ENCODE measurements around the gene FXYD1.
"Not testable (repeated sequence)": the region's sequence is repeated elsewhere in the genome, so short reads cannot be mapped to it uniquely, and the experiment has no call there.

FXYD1 gene

DNA sequence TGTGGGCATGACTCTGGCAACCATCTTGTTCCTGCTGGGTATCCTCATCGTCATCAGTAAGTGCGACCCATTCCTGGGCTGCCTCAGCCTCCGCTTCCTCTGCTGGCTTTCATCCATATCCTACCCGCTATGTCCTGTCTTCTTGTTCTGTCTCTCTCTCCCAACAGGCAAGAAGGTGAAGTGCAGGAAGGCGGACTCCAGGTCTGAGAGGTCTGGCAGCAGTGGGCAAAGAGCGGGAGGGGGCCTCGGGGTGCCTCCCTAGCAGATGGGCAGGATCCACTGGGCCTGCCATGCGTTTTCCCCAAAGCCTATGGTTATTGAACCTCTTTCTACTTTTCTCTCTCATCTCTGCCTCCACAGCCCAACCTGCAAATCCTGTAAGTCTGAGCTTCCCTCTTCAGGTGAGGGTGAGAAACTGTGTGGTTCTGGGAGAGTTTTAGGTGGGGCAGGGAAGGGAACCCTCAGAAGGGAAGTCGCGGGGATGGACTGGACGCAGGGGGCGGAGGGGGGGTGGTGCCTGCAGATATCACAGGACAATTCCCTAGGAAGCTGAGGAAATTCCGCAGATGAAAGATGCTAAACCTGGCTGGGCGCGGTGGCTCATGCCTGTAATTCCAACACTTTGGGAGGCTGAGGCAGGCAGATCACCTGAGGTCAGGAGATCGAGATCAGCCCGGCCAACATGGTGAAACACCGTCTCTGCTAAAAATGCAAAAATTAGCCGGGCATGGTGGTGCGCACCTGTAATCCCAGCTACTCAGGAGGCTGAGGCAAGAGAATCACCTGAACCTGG, 12.8 kb downstream of the FXYD1 start:
- Mint-ChIP-seq H3K27ac (no peak overlapping the region), H3K4me1 (ENCODE audit: low read depth) (peaks cover 71% of the 10 kb centered on the region), H3K27me3 (peaks cover 14% of the 10 kb centered on the region), H3K4me3 (no peak overlapping the region), H3K36me3 (ENCODE audit: low read depth) (peaks cover 19% of the 10 kb centered on the region), H3K9me3 (no peaks in the 10 kb centered on the region)
- intact Hi-C loops (cut with micrococcal nuclease) = loop anchor here (5.0 to 10.0 kb wide), 2 partner anchors 53 to 116 kb away; partner anchors contain the start of gene USF2

- not testable (repeated sequence) for H3K9me3 Mint-ChIP-seq
- Mint-ChIP-seq H3K36me3 (ENCODE audit: low read depth) (peaks cover 35% of the 10 kb centered on the region), H3K4me3 (peak overlapping the region; percentile 35), H3K4me1 (ENCODE audit: low read depth) (peaks cover 62% of the 10 kb centered on the region), H3K27me3 (peaks cover 14% of the 10 kb centered on the region), H3K27ac (peak overlapping the region; percentile 98)
- intact Hi-C loops (cut with micrococcal nuclease) = loop anchor here (5.0 to 10.0 kb wide), 2 partner anchors 52 to 114 kb away; partner anchors contain the start of gene USF2
Observed at GRCh38 chr19:35153129-35153522, 14.5 kb downstream of the FXYD1 start.

DNA sequence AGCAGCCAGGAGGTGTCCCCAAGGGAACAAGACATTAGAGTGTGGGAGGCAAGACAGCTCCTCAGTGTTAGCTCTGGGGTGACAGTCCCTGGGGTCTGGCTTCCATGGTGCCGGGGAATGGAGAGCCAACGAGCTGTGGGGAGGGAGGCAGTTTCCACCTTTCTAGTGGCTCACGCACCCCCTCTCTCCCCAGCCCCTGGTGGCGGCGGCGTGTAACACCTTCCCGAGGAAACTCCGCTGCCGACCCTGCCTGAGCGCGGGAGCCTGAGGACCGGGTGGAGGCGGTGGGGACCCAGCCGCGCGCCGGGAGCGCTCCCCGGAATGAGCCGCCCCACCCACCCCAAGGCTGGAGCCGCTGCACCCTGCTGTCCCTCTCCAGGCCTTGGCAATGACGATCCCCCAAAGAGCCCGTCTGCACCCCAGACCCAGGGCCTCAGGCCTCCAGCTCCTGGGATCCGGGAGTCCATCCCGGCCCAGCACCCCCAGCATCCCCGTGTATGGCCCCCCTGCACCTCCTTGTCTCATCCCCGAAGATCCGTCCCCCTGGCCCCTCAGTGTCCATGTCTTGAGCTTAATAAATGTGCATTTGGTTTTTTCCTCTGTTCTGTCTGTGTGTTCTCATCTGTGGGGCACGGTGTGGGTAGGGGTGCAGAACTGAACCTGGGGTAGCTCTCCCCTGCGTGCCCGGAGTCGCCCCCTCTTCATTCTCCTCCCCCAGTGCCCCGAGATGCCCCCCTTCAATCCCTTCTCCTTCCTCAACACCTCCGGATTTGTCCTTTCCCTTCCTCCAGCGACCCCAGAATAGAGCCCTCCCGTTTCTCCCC, 15.3 kb downstream of the FXYD1 start:
- peaks cover 43% of the 10 kb centered on the region for H3K36me3 Mint-ChIP-seq (ENCODE audit: low read depth)
- intact Hi-C loops (cut with micrococcal nuclease) = loop anchor here (5.0 to 10.0 kb wide), 2 partner anchors 51 to 113 kb away; partner anchors contain the start of gene USF2
- peaks cover 14% of the 10 kb centered on the region for H3K27me3 Mint-ChIP-seq

DNA sequence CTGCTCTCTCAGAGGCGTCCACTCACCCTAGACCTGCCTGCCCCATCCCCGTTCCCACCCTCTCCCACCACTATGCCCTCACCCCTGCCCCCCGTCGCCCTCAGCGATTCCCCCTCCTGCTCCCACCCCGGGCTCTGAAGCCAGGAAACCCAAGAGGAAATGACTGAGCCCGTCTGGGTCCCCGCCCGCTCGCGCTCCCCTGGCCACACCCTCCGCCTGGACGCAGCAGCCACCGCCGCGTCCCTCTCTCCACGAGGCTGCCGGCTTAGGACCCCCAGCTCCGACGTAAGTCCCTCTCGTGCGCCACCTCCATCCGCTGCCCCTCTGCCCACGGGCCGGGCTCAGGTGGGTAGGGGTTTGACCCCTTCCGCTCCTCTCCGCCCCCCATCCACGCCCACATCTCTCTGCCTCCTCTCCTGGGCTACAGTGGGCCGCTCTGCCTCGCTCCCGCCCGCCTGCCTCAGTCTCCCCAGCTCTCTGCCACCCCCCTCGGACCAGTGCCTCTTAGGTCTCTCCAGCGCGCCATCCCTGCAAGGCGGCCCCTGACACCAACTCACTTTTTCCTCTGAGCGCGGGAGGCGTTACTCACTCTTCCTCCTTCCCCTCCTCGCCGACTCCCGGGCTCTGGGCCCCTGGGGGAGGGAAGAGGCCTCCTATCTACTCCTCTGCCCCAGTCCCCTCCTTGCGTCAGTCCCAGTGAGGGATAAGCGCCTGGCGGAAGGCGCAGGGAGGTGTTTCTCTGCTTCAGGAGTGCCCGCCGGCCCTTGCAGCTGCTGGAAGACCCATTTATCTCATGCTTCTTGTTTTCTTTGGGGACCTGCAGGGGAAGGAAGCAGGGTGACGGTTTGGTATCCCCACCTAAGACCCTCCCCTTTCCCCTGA, 16.1 kb downstream of the FXYD1 start, which contains the start of gene FXYD5:
FXYD5 (plus strand) TSS at position 211 of the 882 bp plus-strand sequence. CDS start 816 bp downstream, outside the sequence.
- peaks cover 62% of the 10 kb centered on the region for H3K4me1 Mint-ChIP-seq (ENCODE audit: low read depth)
- peaks cover 51% of the 10 kb centered on the region for H3K36me3 Mint-ChIP-seq (ENCODE audit: low read depth)
- intact Hi-C loops (cut with micrococcal nuclease) = loop anchor here (5.0 to 10.0 kb wide), 2 partner anchors 50 to 113 kb away; partner anchors contain the start of gene USF2

More for the DNA sequence above, 15.3 kb downstream of the FXYD1 start:
- Mint-ChIP-seq H3K27ac (peak overlapping the region; percentile 98), H3K4me3 (peak overlapping the region; percentile 100), H3K9me3 (no peaks in the 10 kb centered on the region), H3K4me1 (ENCODE audit: low read depth) (peaks cover 62% of the 10 kb centered on the region)

DNA sequence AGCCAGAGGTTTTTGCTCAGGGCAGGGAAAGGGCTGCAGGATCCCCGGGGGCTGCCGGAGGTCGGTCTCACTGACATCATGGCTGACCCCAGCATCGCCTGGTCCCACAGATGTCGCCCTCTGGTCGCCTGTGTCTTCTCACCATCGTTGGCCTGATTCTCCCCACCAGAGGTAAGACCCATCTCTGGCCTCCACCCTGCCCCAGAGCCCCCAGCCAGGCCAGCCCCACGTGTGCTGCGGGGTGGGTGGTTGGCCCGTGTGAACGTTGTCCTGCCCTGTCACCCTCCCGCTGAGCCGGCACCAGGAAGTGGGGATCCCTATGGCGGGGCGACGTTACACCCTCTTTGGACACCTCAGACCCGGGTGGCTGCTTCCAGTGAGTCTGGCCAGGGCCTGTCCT, 16.8 kb downstream of the FXYD1 start:
- peaks cover 14% of the 10 kb centered on the region for H3K27me3 Mint-ChIP-seq
- H3K27ac Mint-ChIP-seq = peak overlapping the region; percentile 98
- peaks cover 58% of the 10 kb centered on the region for H3K36me3 Mint-ChIP-seq (ENCODE audit: low read depth)

More for the DNA sequence above, 16.1 kb downstream of the FXYD1 start, which contains the start of gene FXYD5:
- Mint-ChIP-seq H3K27me3 (peaks cover 14% of the 10 kb centered on the region), H3K9me3 (no peaks in the 10 kb centered on the region), H3K4me3 (peak within 1 kb of the TSS; percentile 100), H3K27ac (peak within 1 kb of the TSS; percentile 98)

DNA sequence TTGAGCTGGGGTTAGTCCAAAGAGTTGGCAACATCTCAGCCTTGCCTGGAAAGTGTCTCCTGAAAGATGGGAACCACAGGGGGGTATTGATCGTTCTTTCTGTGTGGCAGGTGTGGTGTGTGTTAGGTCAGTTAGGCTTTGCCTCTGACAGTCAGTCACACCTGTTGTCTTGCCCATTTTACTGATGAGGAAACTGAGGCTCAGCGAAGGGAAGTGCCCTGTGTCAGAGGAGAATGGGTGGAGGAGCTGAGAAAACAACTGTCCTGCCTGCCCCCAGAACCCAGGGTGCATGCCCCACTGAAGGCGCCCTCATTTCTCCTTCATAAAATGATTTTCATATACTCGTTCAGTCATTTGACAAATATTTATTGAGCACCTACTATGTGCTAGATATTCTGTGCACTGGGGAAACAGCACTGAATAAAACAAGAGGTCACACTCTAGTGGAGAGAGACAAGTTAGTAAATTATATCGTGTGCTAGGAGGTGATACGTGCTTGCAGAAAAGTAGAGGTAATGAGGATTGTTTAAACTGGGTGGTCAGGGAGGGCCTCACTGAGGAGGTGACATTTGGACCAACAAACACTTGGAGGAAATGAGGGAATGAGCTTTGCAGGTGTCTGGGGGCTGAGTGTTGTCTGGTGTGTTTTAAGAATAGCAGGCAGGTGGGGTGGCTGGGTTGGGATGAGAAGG, 17.5 kb downstream of the FXYD1 start:
- Mint-ChIP-seq H3K27ac (peak overlapping the region; percentile 98), H3K4me3 (peak overlapping the region; percentile 100), H3K9me3 (peaks cover 3% of the 10 kb centered on the region), H3K27me3 (peaks cover 14% of the 10 kb centered on the region), H3K4me1 (ENCODE audit: low read depth) (peaks cover 54% of the 10 kb centered on the region), H3K36me3 (ENCODE audit: low read depth) (peaks cover 65% of the 10 kb centered on the region)
- intact Hi-C loops (cut with micrococcal nuclease) = loop anchor here (10.0 kb wide), 1 partner anchor 49 kb away; no protein-coding TSS in a partner anchor

More for the DNA sequence above, 16.8 kb downstream of the FXYD1 start:
- intact Hi-C loops (cut with micrococcal nuclease) = loop anchor here (10.0 kb wide), 1 partner anchor 49 kb away; no protein-coding TSS in a partner anchor
- Mint-ChIP-seq H3K9me3 (no peaks in the 10 kb centered on the region), H3K4me1 (ENCODE audit: low read depth) (peaks cover 58% of the 10 kb centered on the region), H3K4me3 (peak overlapping the region; percentile 100)

- intact Hi-C loops (cut with micrococcal nuclease) = loop anchor here (10.0 kb wide), 1 partner anchor 48 kb away; no protein-coding TSS in a partner anchor
- H3K9me3 Mint-ChIP-seq = peaks cover 8% of the 10 kb centered on the region
- peaks cover 12% of the 10 kb centered on the region for H3K27me3 Mint-ChIP-seq
- H3K36me3 Mint-ChIP-seq (ENCODE audit: low read depth) = peaks cover 70% of the 10 kb centered on the region
- peaks cover 49% of the 10 kb centered on the region for H3K4me1 Mint-ChIP-seq (ENCODE audit: low read depth)
- H3K4me3 Mint-ChIP-seq = peak overlapping the region; percentile 100
- no peak overlapping the region for H3K27ac Mint-ChIP-seq
Observed at GRCh38 chr19:35156673-35157014, 18.0 kb downstream of the FXYD1 start.

DNA sequence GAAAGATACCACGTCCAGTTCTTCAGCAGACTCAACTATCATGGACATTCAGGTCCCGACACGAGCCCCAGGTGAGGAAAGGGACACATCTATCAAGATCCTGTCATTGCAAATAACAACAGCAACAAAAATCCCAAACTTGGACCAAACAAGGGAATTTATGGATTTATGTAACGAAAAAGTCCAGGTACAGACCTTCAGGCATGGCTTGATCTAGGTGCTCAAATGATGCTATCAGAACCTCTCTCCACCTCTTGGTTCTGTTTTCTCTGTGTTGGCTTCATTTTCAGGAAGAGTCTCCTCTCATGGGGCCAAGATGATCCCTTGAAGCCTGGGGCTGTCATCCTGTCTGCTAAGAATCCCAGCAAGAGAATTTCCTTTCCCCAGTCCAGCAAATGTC, 18.8 kb downstream of the FXYD1 start:
- no peak overlapping the region for H3K27ac Mint-ChIP-seq
- peaks cover 16% of the 10 kb centered on the region for H3K9me3 Mint-ChIP-seq
- no peak overlapping the region for H3K4me3 Mint-ChIP-seq
- intact Hi-C loops (cut with micrococcal nuclease) = loop anchor here (10.0 kb wide), 1 partner anchor 47 kb away; no protein-coding TSS in a partner anchor
- peaks cover 44% of the 10 kb centered on the region for H3K4me1 Mint-ChIP-seq (ENCODE audit: low read depth)
- peaks cover 11% of the 10 kb centered on the region for H3K27me3 Mint-ChIP-seq
- H3K36me3 Mint-ChIP-seq (ENCODE audit: low read depth) = peaks cover 78% of the 10 kb centered on the region

- H3K27ac Mint-ChIP-seq = no peak overlapping the region
Observed at GRCh38 chr19:35159606-35160005, 21.0 kb downstream of the FXYD1 start.

DNA sequence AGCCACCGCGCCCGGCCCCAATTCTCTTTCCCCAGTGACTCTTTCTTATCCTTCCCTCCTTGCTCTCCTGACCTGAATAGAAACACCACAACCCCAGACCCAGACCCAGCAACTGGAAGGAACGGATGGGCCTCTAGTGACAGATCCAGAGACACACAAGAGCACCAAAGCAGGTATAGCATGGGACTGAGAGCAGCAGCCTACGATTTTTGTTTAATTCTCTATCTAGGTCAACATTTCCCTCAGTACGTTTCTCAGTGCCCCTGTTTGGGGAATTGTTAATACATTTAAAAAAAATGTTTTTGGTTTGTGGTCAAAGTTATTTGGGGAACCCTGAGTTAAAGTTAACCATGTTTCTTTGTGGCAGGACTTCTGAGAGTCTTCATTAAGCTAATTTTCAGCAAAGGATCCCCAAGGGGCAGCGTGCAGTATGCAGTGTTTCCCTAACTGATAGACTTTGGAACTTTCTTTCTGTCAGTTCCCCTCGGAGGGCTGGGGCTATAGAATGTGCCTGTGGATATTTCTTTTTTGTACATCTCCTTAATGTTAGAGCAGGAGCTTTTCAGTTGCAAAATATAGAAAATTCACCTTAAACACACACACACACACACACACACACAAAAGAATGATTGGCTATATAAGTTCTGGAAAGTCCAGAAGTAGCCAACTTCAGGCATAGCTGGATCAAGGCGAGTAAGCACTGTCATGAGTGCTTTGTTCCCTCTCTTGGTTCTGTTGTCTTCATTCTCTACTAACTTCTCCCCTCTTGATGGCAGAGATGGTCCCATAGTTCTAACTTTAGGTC, 22.2 kb downstream of the FXYD1 start:
- intact Hi-C loops (cut with micrococcal nuclease) = no loop called here
- H3K9me3 Mint-ChIP-seq = peaks cover 42% of the 10 kb centered on the region
- H3K36me3 Mint-ChIP-seq (ENCODE audit: low read depth) = peaks cover 99% of the 10 kb centered on the region
- H3K4me3 Mint-ChIP-seq = no peak overlapping the region
- H3K4me1 Mint-ChIP-seq (ENCODE audit: low read depth) = peaks cover 20% of the 10 kb centered on the region
- H3K27me3 Mint-ChIP-seq = no peaks in the 10 kb centered on the region
- H3K27ac Mint-ChIP-seq = no peak overlapping the region

More at GRCh38 chr19:35159606-35160005, 21.0 kb downstream of the FXYD1 start:
- peaks cover 34% of the 10 kb centered on the region for H3K9me3 Mint-ChIP-seq
- peaks cover 96% of the 10 kb centered on the region for H3K36me3 Mint-ChIP-seq (ENCODE audit: low read depth)
- intact Hi-C loops (cut with micrococcal nuclease) = loop anchor here (10.0 kb wide), 1 partner anchor 45 kb away; no protein-coding TSS in a partner anchor
- no peaks in the 10 kb centered on the region for H3K27me3 Mint-ChIP-seq
- H3K4me1 Mint-ChIP-seq (ENCODE audit: low read depth) = peaks cover 28% of the 10 kb centered on the region
- H3K4me3 Mint-ChIP-seq = no peak overlapping the region

DNA sequence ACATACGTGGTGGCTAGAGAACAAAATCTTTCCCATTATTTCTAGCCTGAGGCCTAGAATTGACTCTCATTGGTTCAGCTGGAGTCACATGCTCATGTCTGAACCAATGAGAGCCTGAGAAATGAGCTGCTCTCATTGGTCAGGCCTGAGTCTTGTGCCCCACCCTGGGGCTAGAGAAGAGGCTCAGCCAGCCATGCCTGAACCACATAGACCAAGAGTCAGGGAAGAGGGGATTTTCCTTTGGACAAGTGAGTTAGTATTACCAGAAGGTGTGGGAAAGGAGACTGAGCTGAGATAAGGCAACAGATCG, 22.8 kb downstream of the FXYD1 start:
- intact Hi-C loops (cut with micrococcal nuclease) = no loop called here
- no peak overlapping the region for H3K4me3 Mint-ChIP-seq
- H3K27ac Mint-ChIP-seq = no peak overlapping the region
- no peaks in the 10 kb centered on the region for H3K27me3 Mint-ChIP-seq
- peaks cover 47% of the 10 kb centered on the region for H3K9me3 Mint-ChIP-seq
- H3K36me3 Mint-ChIP-seq (ENCODE audit: low read depth) = peaks cover 100% of the 10 kb centered on the region
- H3K4me1 Mint-ChIP-seq (ENCODE audit: low read depth) = peaks cover 20% of the 10 kb centered on the region

All from dendritic cell treated with granulocyte-macrophage colony-stimulating factor and Interleukin-4, amounts not matched to agents 40 ng/mL and 50 ng/mL, for 4 days (primary cell).